HG03432 (cell line): ENCODE results near the gene COX8C.
A peak's percentile ranks its signal among the peaks of the same experiment; 100 is the strongest.
"Not testable (repeated sequence)": the region's sequence is repeated elsewhere in the genome, so short reads cannot be mapped to it uniquely, and the experiment has no call there.

Experiments used
- ATAC-seq: cut with Tn5 transposase; IDR thresholded peaks from one replicate; pipeline ENCODE4 v1.9.1; 2021; ENCODE audit warnings: mild to moderate bottlenecking, moderate library complexity; ENCODE audit not compliant: unreplicated experiment

The COX8C gene

GRCh38 chr14:93368996-93369712 is 22.2 kb downstream of the COX8C start:
- no peak for ATAC-seq

- ATAC-seq = peak; percentile 93
Measured at GRCh38 chr14:93369713-93370266, 22.8 kb downstream of the COX8C start.

GRCh38 chr14:93375673-93376156 is 28.7 kb downstream of the COX8C start:
- ATAC-seq = peak; percentile 96

- no peak for ATAC-seq
Measured at GRCh38 chr14:93379831-93380230, 32.8 kb downstream of the COX8C start.

- no peak for ATAC-seq
Measured at GRCh38 chr14:93381644-93382043, 34.7 kb downstream of the COX8C start.

DNA sequence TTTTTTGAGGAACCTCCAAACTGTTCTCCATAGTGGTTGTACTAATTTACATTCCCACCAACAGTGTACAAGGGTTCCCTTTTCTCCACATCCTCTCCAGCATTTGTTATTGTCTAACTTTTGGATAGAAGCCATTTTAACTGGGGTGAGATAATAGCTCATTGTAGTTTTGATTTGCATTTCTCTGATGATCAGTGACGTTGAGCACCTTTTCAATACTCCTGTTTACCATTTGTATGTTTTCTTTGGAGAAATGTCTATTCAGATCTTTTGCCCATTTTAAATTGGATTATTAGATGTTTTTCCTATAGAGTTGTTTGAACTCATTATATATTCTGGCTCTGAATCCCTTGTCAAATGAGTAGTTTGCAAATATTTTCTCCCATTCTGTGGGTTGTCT is 37.3 kb downstream of the COX8C start:
- not testable (repeated sequence) for ATAC-seq

DNA sequence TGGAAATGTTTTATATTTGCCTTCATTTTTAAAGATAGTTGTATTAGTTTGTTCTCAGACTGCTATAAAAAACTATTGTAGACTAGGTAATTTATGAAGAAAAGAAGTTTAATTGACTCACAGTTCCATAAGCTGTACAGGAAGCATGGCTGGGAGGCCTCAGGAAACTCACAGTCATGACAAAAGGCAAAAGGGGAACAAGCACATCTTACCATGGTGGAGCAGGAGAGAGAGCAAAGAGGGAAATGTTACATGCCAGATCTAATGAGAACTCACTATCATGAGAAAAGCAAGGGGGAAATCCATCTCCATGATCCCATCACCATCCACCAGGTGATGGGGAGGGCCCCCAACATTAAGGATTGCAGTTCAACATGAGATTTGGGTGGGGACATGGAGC is 48.2 kb downstream of the COX8C start:
- no peak for ATAC-seq

DNA sequence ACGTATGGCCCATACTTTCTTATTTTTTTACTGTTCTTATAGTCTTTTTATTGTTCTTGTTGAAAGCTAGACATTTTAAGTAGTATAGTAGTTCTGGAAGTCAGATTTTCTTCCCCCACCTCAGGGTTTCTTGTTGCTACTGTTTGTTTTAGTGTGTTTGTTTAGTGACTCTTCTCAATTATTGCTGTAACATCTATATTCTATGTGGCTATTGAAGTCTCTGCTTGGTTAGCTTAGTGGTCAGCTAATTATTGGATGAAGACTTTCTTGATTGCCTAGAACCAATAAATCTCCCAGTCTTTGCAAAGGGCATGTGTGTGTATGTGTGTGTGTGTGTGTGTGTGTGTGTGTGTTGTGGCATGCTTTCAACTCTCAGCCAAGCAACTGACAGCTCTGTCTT is 49.5 kb downstream of the COX8C start:
- no peak for ATAC-seq
